Activated gamma-delta T cell treated with anti-CD3 and anti-CD28 coated beads, Interleukin-2, amount 50 U/mL, for 16 hours (primary cell): ENCODE results near the gene RNF151.
"Not testable (repeated sequence)": the region's sequence is repeated elsewhere in the genome, so short reads cannot be mapped to it uniquely, and the experiment has no call there.

Experiments used
- DNase-seq: peaks from one replicate; pipeline ENCODE4 v3.0.0-alpha.2; 2020; ENCODE audit warnings: low read depth

The RNF151 gene

DNA sequence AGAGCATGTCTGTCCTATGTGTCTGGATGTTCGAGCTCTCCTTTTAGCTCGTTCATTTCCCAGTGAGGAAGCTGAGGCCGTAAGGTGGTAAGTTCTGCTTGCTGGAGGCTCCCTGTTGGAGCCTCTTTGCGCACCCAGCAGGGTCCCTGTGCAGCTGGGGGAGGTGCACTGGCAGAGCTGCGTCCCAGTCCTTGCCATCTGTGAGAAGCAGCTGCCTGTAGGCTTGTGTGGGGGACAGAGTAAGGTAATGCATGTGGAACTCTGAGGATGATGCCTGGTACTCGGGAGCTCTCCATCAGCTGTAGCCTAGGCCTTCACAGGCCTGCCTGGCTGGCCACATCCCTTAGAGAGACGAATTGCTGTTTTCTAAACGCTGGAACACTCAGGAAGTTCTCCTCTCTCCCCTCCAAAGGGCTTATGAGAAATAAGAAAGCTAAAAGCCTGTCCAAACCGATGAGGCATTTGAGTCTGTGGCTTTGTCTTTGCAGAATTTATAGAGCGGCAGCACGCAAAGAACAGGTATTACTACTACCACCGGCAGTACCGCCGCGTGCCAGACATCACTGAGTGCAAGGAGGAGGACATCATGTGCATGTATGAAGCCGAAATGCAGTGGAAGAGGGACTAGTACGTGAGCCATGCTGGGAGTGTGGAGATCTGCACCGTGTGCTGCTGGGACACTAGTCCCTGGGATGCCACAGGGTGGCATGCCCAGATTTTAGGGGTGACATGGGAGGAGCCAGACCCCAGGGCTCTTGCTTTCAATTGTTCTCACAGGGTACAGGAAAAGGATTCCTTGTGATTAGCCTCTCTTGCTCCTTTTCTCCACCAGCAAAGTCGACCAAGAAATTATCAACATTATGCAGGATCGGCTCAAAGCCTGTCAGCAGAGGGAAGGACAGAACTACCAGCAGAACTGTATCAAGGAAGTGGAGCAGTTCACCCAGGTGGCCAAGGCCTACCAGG, 5.7 kb upstream of the RNF151 start:
- DNase-seq, result no peak

DNA sequence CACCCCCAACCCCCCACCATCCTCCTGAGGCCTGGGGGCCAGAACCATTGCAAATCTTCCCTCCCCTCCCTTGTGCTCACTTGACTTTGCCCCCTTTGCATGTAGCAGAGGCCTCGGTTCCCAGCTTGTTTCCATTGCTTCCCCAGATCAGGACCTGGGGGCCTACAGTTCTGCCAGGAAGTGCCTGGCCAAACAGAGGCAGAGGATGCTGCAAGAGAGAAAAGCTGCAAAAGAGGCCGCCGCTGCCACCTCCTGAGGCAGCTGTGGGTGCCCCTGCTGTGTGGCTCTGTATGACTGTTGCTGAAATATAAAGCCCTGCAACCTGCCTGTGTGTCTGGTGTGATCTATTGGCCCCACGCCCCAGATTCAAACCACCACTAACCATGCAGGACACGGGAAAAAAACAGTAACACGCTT, 5.0 kb upstream of the RNF151 start:
- DNase-seq, result no peak

DNA sequence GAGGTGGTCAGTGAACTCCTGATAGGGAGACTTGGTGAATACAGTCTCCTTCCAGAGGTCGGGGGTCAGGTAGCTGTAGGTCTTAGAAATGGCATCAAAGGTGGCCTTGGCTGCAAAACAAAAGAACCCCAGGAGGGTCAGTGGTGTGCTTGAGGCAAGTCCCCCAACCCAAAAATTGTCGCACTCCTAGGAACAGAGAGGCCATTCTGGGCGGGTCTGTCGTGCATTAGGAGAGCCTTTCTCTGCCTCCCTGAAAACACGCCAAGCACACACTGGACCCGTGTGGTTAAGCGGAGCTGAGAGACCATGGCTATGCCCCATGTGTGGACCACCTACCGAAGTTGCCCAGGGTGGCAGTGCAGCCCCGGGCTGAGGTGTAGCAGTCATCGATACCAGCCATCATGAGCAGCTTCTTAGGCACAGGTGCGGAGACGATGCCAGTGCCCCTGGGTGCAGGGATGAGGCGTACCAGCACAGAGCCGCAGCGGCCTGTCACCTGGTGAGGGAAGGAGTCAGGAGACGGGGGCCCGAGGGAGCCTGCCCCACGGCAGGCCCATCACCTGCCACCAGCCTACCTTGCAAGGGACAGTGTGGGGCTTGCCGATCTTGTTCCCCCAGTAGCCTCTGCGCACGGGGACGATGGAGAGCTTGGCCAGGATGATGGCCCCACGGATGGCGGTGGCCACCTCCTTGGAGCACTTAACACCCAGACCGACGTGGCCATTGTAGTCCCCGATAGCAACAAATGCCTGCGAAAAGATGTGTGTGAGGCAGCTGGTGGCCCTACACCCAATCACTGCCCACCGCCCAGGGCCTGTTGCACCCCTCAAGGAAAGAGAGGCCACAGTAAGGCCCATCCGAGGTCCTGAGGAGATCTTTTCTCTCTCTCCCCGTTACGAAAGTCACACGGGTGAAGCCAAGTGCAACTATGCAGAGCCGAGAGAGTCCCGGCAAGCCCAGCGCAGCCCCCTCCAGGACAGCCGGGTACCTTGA, 4.2 kb upstream of the RNF151 start:
- DNase-seq, result not testable (repeated sequence)

DNA sequence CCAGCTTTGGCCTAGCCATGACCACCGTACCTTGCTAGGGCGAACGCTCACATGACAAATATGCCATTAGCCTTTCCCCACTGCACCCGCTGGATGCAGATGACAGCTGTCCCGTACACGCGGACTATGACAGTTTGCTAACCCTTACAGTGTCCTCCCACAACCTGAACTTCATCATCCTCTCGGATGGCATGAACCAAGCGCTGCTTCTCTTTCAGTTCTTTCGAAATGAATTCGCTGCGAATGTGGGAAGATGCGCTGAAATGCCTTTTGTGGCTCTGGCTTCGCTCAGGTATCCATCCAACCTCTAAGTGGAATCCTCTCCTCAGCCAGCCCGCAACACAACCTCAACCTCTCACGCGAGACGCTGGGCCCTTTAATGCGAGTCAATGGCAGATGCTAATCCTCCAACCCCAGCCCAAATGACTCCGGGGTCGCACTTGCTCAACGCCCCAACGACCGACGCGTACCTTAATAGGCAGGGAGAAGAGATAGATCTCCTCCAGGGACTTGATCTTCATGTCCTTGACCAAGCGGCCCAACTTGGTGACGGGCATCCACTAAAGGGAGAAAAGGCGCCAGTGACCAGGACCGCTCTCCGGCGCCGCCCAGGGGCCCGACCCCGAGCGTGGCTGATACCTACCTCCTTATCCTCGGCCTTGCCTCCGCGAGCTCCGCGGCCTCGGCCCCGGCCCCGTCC, 2.7 kb upstream of the RNF151 start:
- no peak for DNase-seq

DNA sequence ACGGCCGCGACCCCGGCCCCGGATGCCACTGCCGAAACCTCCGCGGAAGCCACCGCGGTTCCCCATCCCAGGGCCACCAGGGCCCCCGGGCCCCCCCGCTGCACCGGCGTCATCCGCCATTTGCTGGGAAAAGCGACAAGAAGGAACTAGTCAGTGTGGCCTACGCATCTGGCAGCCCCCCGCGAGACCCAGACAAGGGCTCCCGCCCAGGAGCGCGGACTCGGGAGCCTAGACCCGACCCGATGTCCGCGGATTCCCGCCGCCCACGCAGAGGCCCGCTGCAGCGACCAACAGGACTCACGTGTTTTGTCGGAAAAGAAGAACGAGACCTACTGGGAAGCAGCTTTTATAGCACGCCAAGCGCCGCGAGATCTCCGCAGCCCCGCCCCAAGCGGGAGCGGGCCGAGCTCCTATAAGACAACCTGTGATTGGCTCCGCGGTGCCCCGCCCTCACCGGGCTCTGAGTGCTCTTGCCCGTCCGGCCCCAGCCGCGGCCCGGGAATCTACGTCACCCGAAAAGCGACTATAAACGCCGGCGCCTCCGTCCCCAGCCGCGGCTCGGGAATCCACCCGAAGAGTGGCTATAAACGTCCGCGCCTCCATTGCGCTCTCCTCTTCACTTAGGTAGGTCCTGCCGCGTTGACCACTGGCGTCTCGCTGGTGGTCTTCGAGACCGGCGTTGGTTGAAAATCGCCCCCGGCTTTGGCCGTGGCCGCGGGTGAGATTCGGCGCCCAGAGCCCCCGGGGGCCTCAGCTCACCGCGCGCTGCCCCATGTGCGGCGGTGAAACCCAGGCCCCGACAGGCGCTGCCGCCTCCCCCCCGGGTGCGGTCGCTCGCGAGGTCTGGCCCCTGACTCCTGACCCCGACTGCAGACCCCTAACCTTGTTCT, 1.9 kb upstream of the RNF151 start, which contains the start of gene RPS2:
TSS of gene RPS2 (minus strand) at position 321 of the 890 bp plus-strand sequence. CDS start at position 120, 201 bp downstream.
- DNase-seq, result peak; percentile 95

DNA sequence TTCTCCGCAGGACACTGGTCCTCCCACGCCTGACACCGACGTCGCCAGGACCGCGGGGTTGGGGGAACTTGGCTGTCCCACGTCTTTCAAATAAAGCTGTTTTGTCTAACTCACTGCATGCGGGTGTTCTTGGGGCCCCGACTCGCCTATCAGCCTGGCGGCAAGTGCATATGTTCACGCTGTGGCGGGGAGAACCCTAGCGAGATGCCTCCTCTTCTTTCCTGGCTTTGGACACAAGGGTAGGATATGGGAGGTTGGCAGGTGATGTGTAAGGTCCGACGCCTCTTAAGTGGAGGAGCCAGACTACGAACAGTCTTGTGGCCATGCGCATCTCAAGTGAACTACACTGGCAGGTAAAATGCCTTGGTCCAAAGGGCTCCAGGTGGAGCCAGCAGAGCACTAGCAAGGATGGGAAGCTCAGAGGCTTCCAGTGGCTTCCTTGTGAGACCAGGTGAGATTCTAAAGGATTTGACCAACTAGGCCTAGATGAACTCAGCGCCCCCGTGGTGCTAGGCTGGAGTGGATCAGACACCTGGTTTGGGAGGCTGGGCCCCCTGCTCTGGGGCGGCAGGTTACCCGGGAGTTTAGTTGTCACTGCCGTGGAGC, 1.2 kb upstream of the RNF151 start:
- no peak for DNase-seq

DNA sequence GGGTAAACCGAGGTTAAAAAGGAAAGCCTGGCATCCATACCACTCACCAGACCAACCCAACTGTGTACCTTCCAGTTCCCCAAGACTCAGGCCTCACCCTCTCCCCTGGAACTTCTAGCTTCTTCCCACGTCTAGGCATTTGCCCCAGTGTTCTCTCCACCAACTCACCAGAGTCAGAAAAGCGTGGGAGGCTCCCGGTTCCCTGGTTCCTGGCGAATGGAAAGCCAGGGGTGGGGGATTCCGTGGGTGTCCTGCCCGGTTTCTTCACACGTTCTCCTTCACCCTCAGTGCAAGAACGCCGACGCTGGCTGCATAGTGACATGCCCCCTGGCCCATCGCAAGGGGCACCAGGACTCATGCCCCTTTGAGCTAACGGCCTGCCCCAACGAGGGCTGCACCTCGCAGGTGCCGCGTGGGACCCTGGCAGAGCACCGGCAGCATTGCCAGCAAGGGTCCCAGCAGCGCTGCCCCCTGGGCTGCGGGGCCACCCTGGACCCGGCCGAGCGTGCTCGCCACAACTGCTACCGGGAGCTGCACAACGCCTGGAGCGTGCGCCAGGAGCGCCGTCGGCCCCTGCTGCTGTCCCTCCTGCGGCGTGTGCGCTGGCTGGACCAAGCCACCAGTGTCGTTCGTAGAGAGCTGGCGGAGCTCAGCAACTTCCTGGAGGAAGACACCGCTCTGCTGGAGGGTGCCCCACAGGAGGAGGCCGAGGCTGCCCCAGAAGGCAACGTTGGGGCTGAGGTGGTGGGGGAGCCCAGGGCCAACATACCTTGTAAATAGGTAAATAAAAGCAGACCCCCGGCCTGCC, 1.7 kb downstream of the RNF151 start:
- no peak for DNase-seq

DNA sequence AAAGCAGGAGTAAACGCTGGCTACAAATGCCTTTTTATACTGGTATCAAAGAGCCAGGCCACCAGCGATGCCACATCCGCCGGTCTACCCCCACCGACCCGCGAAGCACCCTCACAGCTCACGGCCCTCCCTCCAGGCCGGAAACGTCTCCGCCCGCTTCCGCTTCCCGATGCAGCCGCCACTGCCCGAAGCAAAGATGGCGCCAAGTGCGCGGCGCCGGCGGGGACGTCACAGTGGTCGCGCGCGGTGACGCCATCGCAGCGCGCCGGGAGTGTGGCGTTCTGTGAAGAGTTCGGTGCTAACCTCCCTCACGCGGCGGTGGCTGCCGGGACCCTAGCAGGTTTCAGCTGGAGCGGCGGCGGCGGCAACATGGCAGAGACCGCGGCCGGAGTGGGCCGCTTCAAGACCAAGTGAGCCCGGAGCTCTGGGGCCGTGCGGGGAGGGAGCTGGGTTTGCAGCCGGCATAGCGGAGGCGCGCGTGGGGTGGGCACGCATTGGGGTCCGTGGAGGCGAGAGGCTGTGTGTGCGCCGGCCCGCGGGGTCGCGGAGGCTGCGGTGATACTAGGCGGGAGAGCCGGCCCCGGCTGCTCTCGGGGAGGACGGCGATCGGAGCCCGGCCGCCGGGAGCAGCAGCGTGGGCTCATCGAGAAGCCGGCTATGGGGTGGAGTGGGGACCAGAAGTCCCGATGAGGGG, 5.3 kb downstream of the RNF151 start, which contains the start of gene TBL3:
TSS of gene TBL3 (plus strand) at position 258 of the 694 bp plus-strand sequence. CDS start at position 370, 112 bp downstream.
- DNase-seq, result peak; percentile 97

DNA sequence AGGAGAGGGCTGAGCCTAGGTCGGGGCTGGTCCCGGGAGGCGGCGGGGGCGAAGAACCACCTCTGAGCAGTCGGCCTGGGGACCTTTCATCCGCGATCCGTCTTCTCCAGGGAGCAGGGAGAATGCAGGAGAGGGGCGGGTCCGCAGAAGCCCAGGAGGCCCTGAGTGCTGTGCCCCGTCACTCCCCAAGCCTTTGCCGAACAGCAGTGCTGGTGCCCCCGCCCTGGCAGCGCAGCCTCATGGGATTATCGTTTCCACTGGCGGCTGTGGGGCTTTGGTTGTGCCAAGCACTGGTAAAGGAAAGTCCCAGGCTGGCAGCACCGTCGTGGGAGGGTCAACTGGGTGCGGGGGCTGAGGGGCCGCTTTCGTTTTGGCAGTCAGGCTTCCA, 5.8 kb downstream of the RNF151 start:
- no peak for DNase-seq

DNA sequence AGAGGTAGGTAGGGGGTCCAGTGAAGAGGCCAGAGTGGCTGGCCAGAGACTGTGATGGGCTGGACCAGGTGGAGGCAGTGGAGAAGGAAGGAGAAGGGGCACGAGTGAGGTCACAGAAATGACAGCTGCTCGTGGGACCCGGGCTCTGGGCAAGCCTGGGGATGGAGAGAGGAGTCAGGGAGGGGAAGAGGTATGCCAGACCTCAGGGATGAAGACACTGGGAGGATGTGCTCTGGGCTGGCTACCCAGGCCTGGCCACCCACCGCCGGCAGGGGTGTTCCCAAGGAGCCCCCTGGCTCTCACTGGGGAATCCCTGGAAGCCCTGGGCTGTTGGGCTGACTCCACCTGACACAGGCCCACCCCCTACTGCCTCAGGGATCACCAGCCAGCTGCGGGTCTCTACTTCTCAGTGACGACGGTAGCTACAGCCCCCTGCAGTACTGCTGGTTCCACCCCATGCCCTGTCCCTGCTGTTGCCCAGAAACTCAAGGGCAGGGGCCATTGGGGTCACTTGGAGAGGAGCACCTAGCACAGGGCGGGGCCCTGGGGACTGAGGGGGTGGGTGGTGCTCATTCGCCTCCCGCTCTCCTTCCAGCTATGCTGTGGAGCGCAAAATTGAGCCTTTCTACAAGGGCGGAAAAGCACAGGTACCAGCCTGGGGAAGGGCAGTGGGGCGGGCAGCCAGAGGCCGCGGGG, 7.0 kb downstream of the RNF151 start:
- DNase-seq, result no peak

DNA sequence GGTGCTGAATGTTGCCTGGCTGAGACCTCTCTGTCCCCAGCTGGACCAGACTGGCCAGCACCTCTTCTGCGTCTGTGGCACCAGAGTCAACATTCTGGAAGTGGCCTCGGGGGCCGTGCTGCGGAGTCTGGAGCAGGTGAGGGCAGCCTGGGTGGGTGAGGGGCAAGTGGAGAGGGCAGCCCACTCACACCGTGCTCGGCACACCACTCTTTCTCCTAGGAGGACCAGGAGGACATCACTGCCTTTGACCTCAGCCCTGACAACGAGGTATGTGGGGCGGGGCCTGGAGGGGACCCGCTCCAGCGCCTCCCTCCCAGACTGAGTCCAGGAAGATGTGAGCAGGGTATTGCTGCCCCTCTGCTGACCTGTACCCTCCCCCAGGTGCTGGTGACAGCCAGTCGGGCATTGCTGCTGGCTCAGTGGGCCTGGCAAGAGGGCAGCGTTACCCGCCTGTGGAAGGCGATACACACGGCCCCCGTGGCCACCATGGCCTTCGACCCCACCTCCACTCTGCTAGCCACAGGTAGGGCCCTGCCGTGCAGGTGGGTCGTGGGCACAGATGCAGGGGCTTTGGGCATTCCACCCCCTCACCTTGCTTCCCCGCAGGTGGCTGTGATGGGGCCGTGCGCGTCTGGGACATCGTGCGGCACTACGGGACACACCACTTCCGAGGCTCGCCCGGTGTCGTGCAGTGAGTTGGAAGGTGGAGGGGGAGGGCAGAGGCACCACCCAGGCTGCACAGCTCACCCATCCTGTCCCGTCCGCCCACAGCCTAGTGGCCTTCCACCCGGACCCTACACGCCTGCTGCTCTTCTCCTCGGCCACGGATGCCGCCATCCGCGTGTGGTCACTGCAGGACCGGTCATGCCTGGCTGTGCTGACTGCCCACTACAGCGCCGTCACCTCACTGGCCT, 7.8 kb downstream of the RNF151 start:
- DNase-seq, result no peak

DNA sequence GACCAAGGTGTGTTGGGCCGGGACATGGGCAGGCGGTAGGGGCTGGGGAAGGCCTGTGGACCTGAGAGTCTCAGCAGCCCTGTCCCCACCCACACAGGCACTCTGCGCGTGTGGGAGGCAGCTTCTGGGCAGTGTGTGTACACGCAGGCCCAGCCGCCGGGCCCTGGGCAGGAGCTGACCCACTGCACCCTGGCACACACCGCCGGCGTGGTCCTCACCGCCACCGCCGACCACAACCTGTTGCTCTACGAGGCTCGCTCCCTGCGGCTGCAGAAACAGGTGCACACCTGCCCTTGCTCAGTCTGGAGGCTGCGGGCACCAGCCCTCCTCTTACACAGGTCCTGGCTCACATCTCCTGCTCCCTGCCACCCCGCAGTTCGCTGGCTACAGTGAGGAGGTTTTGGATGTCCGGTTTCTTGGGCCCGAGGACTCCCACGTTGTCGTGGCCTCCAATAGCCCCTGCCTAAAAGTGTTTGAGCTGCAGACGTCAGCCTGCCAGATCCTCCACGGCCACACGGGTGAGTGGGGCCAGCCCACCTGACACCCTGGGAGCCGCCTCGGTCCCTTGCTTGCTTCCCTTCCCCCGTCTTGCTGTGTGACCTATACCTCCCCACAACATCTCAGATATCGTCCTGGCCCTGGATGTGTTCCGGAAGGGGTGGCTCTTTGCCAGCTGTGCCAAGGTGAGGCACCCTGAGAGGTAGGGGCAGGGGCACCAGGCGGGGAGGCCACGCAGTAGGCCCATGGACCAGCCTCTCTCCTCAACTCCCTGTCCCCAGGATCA, 9.0 kb downstream of the RNF151 start:
- no peak for DNase-seq

DNA sequence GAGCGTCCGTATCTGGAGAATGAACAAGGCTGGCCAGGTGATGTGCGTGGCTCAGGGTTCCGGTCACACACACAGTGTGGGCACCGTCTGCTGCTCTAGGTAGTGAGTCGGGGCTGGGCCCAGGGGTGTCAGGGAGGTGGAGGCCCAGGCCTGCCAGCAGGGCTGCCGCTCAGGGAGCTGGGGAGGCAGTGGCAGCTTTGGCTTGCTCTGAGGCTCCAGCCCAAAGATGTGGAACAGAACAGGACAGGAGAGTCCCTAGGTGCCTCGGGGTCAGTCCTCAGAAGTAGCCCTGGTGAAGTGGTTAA, 9.5 kb downstream of the RNF151 start:
- no peak for DNase-seq

DNA sequence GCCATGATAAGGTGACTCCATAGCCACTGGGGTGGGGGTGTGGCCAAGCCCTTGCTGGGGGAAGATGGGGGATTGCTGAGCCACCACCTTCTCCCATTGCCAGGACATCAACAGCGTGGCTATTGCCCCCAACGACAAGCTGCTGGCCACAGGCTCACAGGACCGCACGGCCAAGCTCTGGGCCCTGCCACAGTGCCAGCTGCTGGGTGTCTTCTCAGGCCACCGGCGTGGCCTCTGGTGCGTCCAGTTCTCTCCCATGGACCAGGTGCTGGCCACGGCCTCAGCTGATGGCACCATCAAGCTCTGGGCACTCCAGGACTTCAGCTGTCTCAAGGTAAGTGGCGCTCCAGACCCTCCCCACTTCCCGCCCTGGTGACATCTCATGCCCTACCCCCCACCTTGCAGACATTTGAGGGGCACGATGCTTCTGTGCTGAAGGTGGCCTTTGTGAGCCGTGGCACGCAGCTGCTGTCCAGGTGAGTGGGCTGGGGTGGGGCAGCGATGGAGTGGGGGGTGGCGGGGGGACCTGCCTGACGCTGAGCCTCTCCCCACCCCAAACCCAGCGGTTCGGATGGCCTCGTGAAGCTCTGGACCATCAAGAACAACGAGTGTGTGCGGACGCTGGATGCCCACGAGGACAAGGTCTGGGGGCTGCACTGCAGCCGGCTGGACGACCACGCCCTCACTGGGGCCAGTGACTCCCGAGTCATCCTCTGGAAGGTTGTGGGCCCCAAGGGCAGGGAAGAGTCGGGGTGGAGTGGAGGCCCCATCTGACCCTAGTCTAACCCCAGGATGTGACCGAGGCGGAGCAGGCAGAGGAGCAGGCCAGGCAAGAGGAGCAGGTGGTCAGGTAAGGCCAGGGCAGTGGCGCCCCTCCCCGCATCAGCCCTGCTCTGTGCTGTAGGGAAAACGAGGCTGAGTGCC, 10.6 kb downstream of the RNF151 start:
- DNase-seq, result no peak

DNA sequence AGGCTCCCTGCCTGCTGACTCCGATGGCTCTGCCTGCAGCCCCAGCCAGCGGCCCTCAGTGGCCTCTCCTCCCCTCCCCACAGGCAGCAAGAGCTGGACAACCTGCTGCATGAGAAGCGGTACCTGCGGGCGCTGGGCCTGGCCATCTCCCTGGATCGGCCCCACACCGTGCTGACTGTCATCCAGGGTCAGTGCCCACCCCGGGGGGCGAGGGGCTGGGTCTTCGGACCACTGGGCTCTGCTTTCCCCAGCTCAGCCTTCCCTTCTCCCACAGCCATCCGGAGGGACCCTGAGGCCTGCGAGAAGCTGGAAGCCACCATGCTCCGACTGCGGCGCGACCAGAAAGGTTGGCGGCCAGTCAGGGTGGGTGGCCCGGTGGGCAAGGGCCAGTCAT, 11.2 kb downstream of the RNF151 start:
- no peak for DNase-seq
